Liver (tissue), 9 donors: Measurements from ENCODE around the gene CIB2. TPM values are rescaled to one million over a fixed set of nuclear protein-coding genes. Genes with fewer than 3 reads are reported as not detected.

ENCODE experiments used
- DNase-seq: peaks from one replicate; pipeline ENCODE4 v3.0.0-alpha.2; 2017; ENCODE audit warnings: low spot score
- H3K27ac ChIP-seq, 2 donors: one replicate each; pipeline ENCODE4 v1.7.0; 2013; ENCODE audit warnings: inconsistent platforms in 2 of 2, low read length in 2 of 2, control low read depth in 1 of 2, low read depth in 1 of 2, mild to moderate bottlenecking in 1 of 2
- H3K27me3 ChIP-seq, 4 donors: one replicate each; pipeline versions ENCODE4 v1.6.1 to v1.7.0; 2013; ENCODE audit warnings: low read length in 3 of 4, inconsistent platforms in 1 of 4, mild to moderate bottlenecking in 1 of 4, moderate library complexity in 1 of 4; ENCODE audit not compliant: control insufficient read depth in 4 of 4, insufficient read depth in 4 of 4
- H3K36me3 ChIP-seq, 4 donors: one replicate each; pipeline versions ENCODE4 v1.6.1 to v1.7.0; 2013; ENCODE audit warnings: low read length in 3 of 4, mild to moderate bottlenecking in 3 of 4, low read depth in 1 of 4, moderate library complexity in 1 of 4; ENCODE audit not compliant: control insufficient read depth in 4 of 4, insufficient read depth in 3 of 4
- H3K4me1 ChIP-seq, 4 donors: one replicate each; pipeline versions ENCODE4 v1.6.1 to v1.7.0; 2013; ENCODE audit warnings: low read length in 3 of 4, mild to moderate bottlenecking in 3 of 4, moderate library complexity in 1 of 4; ENCODE audit not compliant: control insufficient read depth in 4 of 4, insufficient read depth in 4 of 4
- H3K4me3 ChIP-seq, 3 donors: one replicate each; pipeline versions ENCODE4 v1.6.1 to v1.7.0; 2013; ENCODE audit warnings: low read length in 3 of 3, control low read depth in 1 of 3, low read depth in 1 of 3, mild to moderate bottlenecking in 1 of 3
- H3K9ac ChIP-seq, 2 donors: one replicate each; pipeline ENCODE4 v1.7.0; 2013; ENCODE audit warnings: low read length in 2 of 2, mild to moderate bottlenecking in 2 of 2, moderate library complexity in 2 of 2, control low read depth in 1 of 2, low read depth in 1 of 2
- H3K9me3 ChIP-seq, 4 donors: one replicate each; pipeline versions ENCODE4 v1.6.1 to v1.7.0; 2013; ENCODE audit warnings: low read length in 3 of 4; ENCODE audit not compliant: control insufficient read depth in 4 of 4
- EGR1 ChIP-seq, 2 donors: IDR thresholded peaks; 2 replicates each; pipeline ENCODE4 v1.6.1; 2016 to 2018; ENCODE audit warnings: antibody characterized with exemption in 2 of 2, low read depth in 2 of 2
- FOXA1 ChIP-seq: IDR thresholded peaks from 2 replicates; pipeline ENCODE4 v1.6.1; 2016; ENCODE audit warnings: antibody characterized with exemption
- FOXA2 ChIP-seq: IDR thresholded peaks from 2 replicates; pipeline ENCODE4 v1.6.1; 2016; ENCODE audit warnings: antibody characterized with exemption
- GABPA ChIP-seq, 2 donors: IDR thresholded peaks in 1 of 2; conservative IDR thresholded peaks in 1 of 2; 2 replicates each; pipeline ENCODE4 v1.6.1; 2016; ENCODE audit warnings: antibody characterized with exemption in 2 of 2, mild to moderate bottlenecking in 1 of 2, moderate library complexity in 1 of 2
- HNF4A ChIP-seq, 2 donors: conservative IDR thresholded peaks; 2 replicates each; pipeline ENCODE4 v1.6.1; 2016; ENCODE audit warnings: antibody characterized with exemption in 2 of 2, mild to moderate bottlenecking in 2 of 2
- HNF4G ChIP-seq: IDR thresholded peaks from 2 replicates; pipeline ENCODE4 v1.6.1; 2016; ENCODE audit warnings: antibody characterized with exemption
- JUND ChIP-seq, 2 donors: IDR thresholded peaks; 2 replicates each; pipeline ENCODE4 v1.6.1; 2016; ENCODE audit warnings: antibody characterized with exemption in 2 of 2
- NR2F2 ChIP-seq: IDR thresholded peaks from 2 replicates; pipeline ENCODE4 v1.6.1; 2016; ENCODE audit warnings: antibody characterized with exemption
- RAD21 ChIP-seq, 2 donors: IDR thresholded peaks; 2 replicates each; pipeline ENCODE4 v1.6.1; 2016; ENCODE audit warnings: antibody characterized with exemption in 2 of 2, mild to moderate bottlenecking in 2 of 2
- REST ChIP-seq: IDR thresholded peaks from 2 replicates; pipeline ENCODE4 v1.6.1; 2016; ENCODE audit warnings: antibody characterized with exemption, mild to moderate bottlenecking
- RXRA ChIP-seq, 2 donors: IDR thresholded peaks; 2 replicates each; pipeline ENCODE4 v1.6.1; 2017 to 2018; ENCODE audit warnings: antibody characterized with exemption in 2 of 2, mild to moderate bottlenecking in 1 of 2
- SP1 ChIP-seq: IDR thresholded peaks from 2 replicates; pipeline ENCODE4 v1.6.1; 2018; ENCODE audit warnings: antibody characterized with exemption, mild to moderate bottlenecking
- TAF1 ChIP-seq: conservative IDR thresholded peaks from 2 replicates; pipeline ENCODE4 v1.6.1; 2016; ENCODE audit warnings: antibody characterized with exemption, mild to moderate bottlenecking
- YY1 ChIP-seq: IDR thresholded peaks from 2 replicates; pipeline ENCODE4 v1.6.1; 2016; ENCODE audit warnings: antibody characterized with exemption, mild to moderate bottlenecking
- ZBTB33 ChIP-seq: IDR thresholded peaks from 2 replicates; pipeline ENCODE4 v1.6.1; 2016; ENCODE audit warnings: antibody characterized with exemption
- WGBS: extraction: QIAGEN DNeasy Blood & Tissue Kit; methylation state at CpG from one replicate; pipeline ENCODE4 v1.1.7; 2013; 5-methylcytosine and 5-hydroxymethylcytosine counted together
- polyA plus RNA-seq, 2 donors: library from polyadenylated mRNA; stranded (reverse) in 1 of 2; unstranded in 1 of 2; fragments of 200-250 nt in 1 of 2; fragments of >200 nt in 1 of 2; fragmentation: Nextera tagmentation in 1 of 2; extraction: Ambion mirVana in 1 of 2; gene quantifications; one replicate each; pipeline versions ENCODE4 v1.2.1 to v1.2.3, GENCODE V29; 2013 to 2015
- total RNA-seq, 2 donors: library from RNA; depleted of rRNA; stranded (reverse); fragments of >200 nt; gene quantifications; one replicate each; pipeline ENCODE4 v1.2.3, GENCODE V29; 2014
- TF ChIP-seq, protein P1 (sequence below): IDR thresholded peaks from 2 replicates; pipeline ENCODE4 v1.6.1; 2016; ENCODE audit warnings: antibody characterized with exemption
- TF ChIP-seq, protein P2 (sequence below): IDR thresholded peaks from 2 replicates; pipeline ENCODE4 v1.6.1; 2016; ENCODE audit warnings: antibody characterized with exemption
- TF ChIP-seq, protein P3 (sequence below): fragments of 150-350 bp; IDR thresholded peaks from 2 replicates; pipeline ENCODE4 v1.5.1; 2017; ENCODE audit warnings: improper control_type of control experiment, low read depth, low read length; ENCODE audit not compliant: missing input control
- donor health status: healthy.
- donor health status: healthy.
- donor health status: healthy.
- donor health status: healthy.
- donor health status: healthy.

CIB2 gene
- total and polyA plus RNA-seq, 4 donors = 0.25 to 2.2 (median 0.53) TPM

DNA sequence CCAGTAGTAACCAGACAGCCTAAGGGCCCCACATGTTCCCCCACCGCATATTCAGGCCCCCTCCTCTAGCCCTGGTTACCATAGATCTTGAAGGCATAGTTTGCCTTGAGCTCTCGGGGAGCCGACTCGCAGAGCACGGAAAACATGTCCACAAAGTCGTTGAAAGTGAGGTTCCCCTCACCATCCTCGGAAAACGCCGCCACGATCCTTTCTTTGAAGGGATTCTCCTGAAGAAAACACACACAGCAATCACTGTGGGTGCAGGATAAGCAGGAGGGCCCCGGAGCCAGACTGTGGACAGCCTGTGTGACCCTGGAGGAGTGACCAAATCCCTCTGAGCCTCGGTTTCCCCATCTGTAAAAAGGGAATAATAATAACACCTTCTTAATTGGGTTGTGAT lies 22.1 kb downstream of the CIB2 start:
- no peak overlapping the region for H3K27ac ChIP-seq
- no peak overlapping the region for H3K4me3 ChIP-seq
- no peaks in the 10 kb centered on the region for H3K36me3 ChIP-seq
- H3K4me1 ChIP-seq = peaks cover 0 to 3% (median 0%) of the 10 kb centered on the region in 4 donors
- no peak for DNase-seq
- WGBS = 87% methylated on average over 12 of the region's 12 CpGs
- no peak overlapping the region for H3K9ac ChIP-seq
- TF ChIP-seq SP1 (no peak), YY1 (no peak), JUND (IDR thresholded peaks at IDR 0.05) (no peak), NR2F2 (no peak), FOXA1 (no peak), HNF4G (no peak), REST (no peak), GABPA (IDR thresholded peaks at IDR 0.05 in 1 of 2, conservative IDR thresholded peaks at IDR 0.05 in 1 of 2) (no peak), ZBTB33 (no peak), HNF4A (conservative IDR thresholded peaks at IDR 0.05) (no peak), RAD21 (IDR thresholded peaks at IDR 0.05) (no peak), EGR1 (IDR thresholded peaks at IDR 0.05; ENCODE audit: low read depth in 2 of 2) (no peak), RXRA (IDR thresholded peaks at IDR 0.05) (no peak), TAF1 (no peak), FOXA2 (no peak)
- TF ChIP-seq, protein P1, sequence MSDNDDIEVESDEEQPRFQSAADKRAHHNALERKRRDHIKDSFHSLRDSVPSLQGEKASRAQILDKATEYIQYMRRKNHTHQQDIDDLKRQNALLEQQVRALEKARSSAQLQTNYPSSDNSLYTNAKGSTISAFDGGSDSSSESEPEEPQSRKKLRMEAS = no peak
- TF ChIP-seq, protein P2, sequence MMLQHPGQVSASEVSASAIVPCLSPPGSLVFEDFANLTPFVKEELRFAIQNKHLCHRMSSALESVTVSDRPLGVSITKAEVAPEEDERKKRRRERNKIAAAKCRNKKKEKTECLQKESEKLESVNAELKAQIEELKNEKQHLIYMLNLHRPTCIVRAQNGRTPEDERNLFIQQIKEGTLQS = no peak
- TF ChIP-seq, protein P3, sequence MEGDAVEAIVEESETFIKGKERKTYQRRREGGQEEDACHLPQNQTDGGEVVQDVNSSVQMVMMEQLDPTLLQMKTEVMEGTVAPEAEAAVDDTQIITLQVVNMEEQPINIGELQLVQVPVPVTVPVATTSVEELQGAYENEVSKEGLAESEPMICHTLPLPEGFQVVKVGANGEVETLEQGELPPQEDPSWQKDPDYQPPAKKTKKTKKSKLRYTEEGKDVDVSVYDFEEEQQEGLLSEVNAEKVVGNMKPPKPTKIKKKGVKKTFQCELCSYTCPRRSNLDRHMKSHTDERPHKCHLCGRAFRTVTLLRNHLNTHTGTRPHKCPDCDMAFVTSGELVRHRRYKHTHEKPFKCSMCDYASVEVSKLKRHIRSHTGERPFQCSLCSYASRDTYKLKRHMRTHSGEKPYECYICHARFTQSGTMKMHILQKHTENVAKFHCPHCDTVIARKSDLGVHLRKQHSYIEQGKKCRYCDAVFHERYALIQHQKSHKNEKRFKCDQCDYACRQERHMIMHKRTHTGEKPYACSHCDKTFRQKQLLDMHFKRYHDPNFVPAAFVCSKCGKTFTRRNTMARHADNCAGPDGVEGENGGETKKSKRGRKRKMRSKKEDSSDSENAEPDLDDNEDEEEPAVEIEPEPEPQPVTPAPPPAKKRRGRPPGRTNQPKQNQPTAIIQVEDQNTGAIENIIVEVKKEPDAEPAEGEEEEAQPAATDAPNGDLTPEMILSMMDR = no peak
- H3K27me3 ChIP-seq = no peaks in the 10 kb centered on the region
- H3K9me3 ChIP-seq = no peaks in the 10 kb centered on the region
